PFSK-1 (cell line): ENCODE measurements around the gene SMOC2.

Experiments
- FOXP2 ChIP-seq: optimal IDR thresholded peaks from 2 replicates; pipeline ENCODE3; 2011; ENCODE audit warnings: borderline replicate concordance, control low read depth, inconsistent platforms; ENCODE audit not compliant: insufficient read depth; ENCODE audit errors: extremely low read length, extremely low read depth
- POLR2AphosphoS5 ChIP-seq: IDR thresholded peaks from 2 replicates; pipeline ENCODE4 v1.6.1; 2012; ENCODE audit warnings: low read depth, mild to moderate bottlenecking, control low read depth, low read length, moderate library complexity
- SIN3A ChIP-seq: IDR thresholded peaks from 2 replicates; pipeline ENCODE4 v1.6.1; 2012; ENCODE audit warnings: mild to moderate bottlenecking, low read length, moderate library complexity, borderline replicate concordance; ENCODE audit not compliant: insufficient read depth
- TAF1 ChIP-seq: IDR thresholded peaks from 2 replicates; pipeline ENCODE4 v1.6.1; 2012; ENCODE audit warnings: low read length, control low read depth, borderline replicate concordance; ENCODE audit not compliant: insufficient read depth
- TF ChIP-seq, protein P1 (sequence below), 2 experiments: IDR thresholded peaks; 2 replicates each; pipeline versions ENCODE4 v1.6.1 to v1.8.0; 2011 to 2012; ENCODE audit warnings: low read depth in 2 of 2, low read length in 2 of 2, control low read depth in 1 of 2, inconsistent platforms in 1 of 2, mild to moderate bottlenecking in 1 of 2, moderate library complexity in 1 of 2; ENCODE audit not compliant: insufficient read depth in 1 of 2

Gene SMOC2

DNA sequence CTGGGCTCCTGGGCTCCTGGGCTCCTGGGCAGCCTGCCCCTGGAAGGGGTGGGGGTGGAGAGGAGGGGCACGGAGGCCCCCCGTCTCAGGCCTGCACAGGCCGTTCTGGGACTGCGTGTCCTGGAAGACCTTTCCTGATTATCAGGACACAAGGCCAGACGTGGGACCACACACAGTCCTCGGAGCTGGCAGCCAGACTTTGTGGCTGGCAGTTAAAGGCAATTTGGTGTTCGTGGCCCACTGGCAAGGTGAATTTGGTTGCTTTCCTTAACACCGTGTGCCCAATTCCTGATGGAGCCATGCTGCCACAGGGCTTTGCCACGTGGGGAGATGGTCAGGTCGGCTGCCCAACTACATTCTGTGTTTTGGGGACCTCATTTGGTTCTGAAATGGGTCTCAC is 113.5 kb downstream of the SMOC2 start:
- TF ChIP-seq, protein P1, sequence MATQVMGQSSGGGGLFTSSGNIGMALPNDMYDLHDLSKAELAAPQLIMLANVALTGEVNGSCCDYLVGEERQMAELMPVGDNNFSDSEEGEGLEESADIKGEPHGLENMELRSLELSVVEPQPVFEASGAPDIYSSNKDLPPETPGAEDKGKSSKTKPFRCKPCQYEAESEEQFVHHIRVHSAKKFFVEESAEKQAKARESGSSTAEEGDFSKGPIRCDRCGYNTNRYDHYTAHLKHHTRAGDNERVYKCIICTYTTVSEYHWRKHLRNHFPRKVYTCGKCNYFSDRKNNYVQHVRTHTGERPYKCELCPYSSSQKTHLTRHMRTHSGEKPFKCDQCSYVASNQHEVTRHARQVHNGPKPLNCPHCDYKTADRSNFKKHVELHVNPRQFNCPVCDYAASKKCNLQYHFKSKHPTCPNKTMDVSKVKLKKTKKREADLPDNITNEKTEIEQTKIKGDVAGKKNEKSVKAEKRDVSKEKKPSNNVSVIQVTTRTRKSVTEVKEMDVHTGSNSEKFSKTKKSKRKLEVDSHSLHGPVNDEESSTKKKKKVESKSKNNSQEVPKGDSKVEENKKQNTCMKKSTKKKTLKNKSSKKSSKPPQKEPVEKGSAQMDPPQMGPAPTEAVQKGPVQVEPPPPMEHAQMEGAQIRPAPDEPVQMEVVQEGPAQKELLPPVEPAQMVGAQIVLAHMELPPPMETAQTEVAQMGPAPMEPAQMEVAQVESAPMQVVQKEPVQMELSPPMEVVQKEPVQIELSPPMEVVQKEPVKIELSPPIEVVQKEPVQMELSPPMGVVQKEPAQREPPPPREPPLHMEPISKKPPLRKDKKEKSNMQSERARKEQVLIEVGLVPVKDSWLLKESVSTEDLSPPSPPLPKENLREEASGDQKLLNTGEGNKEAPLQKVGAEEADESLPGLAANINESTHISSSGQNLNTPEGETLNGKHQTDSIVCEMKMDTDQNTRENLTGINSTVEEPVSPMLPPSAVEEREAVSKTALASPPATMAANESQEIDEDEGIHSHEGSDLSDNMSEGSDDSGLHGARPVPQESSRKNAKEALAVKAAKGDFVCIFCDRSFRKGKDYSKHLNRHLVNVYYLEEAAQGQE (IDR thresholded peaks at IDR 0.05; ENCODE audit: insufficient read depth in 1 of 2, low read depth in 2 of 2, low read length in 2 of 2): no peak

DNA sequence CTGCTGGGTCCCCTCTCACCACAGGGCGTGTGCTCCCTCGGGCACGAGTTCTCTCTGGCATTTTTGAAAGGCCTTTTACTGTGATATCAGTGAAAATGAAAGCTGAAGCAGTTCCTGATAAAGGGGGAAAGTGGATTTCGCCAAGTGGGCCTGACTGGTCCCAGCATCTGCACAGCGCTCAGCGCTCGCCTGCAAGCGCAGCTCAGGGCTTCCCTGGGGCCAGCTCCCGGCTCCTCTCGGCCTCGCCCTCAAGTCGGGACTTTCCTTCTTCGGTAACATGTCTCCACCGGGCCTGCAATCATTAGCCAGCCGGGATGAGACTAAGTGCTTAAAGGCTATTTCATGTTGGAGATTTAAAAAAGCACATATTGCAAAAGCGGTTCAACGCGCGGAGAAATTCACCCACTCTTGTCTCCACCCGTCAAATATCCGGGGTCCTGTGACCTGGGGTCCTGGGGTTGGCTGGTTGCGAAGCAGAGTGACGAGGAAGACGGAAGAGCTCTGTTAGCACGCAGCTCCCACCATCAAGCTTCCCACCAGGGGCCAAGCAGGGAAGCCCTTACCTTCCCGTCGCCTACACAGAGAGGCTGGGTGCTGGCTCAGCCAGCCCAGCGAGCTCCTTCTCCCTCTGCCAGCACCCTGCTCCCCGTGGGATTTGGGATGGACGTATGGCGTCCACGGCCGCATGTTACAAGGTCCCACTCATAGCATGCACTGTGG is 114.1 kb downstream of the SMOC2 start:
- TF ChIP-seq TAF1: no peak
- no peak for TF ChIP-seq POLR2AphosphoS5
- TF ChIP-seq SIN3A: no peak
- no peak for TF ChIP-seq FOXP2
- TF ChIP-seq, protein P1 (IDR thresholded peaks at IDR 0.05; ENCODE audit: insufficient read depth in 1 of 2, low read depth in 2 of 2, low read length in 2 of 2): no peak

- TF ChIP-seq SIN3A (no peak), POLR2AphosphoS5 (no peak), FOXP2 (no peak), TAF1 (no peak)
- TF ChIP-seq, protein P1 (IDR thresholded peaks at IDR 0.05; ENCODE audit: insufficient read depth in 1 of 2, low read depth in 2 of 2, low read length in 2 of 2): no peak
These were observed 114.8 kb downstream of the SMOC2 start for GRCh38 chr6:168555618-168556273.

DNA sequence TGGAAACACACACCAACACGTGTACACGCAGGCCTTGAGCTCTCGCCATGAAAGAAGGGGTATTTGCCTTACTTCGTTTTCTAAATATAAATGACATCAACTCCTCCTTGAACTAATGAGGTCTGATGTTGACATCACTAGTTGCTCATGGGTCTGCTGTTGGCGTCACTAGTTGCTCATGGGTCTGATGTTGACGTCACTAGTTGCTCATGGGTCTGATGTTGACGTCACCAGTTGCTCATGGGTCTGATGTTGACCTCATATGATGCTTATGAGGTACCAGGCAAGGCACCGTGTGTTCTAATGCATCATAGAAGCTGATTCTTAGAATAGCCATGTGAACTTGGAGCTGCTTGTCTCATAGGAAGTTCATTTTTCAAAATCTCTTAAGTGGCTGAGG is 116.5 kb downstream of the SMOC2 start:
- TF ChIP-seq SIN3A: no peak
- no peak for TF ChIP-seq FOXP2
- TF ChIP-seq, protein P1 (IDR thresholded peaks at IDR 0.05; ENCODE audit: insufficient read depth in 1 of 2, low read depth in 2 of 2, low read length in 2 of 2): no peak
- TF ChIP-seq POLR2AphosphoS5: no peak
- no peak for TF ChIP-seq TAF1

GRCh38 chr6:168558686-168559085 is 117.7 kb downstream of the SMOC2 start:
- no peak for TF ChIP-seq TAF1
- no peak for TF ChIP-seq FOXP2
- TF ChIP-seq POLR2AphosphoS5: no peak
- TF ChIP-seq, protein P1 (IDR thresholded peaks at IDR 0.05; ENCODE audit: insufficient read depth in 1 of 2, low read depth in 2 of 2, low read length in 2 of 2): no peak
- TF ChIP-seq SIN3A: no peak
